Lower leg skin (tissue), 3 donors: ENCODE data around the gene SPC24.

Source experiments
- POLR2A ChIP-seq, 2 donors: fragments of 450-650 bp; IDR thresholded peaks; one replicate each; pipeline ENCODE4 v1.6.1; 2016 to 2017; ENCODE audit warnings: antibody characterized with exemption in 2 of 2, mild to moderate bottlenecking in 1 of 2, moderate library complexity in 1 of 2
- TF ChIP-seq, protein P1 (sequence below), 3 donors: fragments of 450-650 bp; IDR thresholded peaks; one replicate each; pipeline ENCODE4 v1.5.1; 2016; ENCODE audit warnings: antibody characterized with exemption in 3 of 3, mild to moderate bottlenecking in 3 of 3, moderate library complexity in 2 of 3

GRCh38 chr19:11169896-11170678 is 14.5 kb upstream of the SPC24 start:
- TF ChIP-seq, protein P1, sequence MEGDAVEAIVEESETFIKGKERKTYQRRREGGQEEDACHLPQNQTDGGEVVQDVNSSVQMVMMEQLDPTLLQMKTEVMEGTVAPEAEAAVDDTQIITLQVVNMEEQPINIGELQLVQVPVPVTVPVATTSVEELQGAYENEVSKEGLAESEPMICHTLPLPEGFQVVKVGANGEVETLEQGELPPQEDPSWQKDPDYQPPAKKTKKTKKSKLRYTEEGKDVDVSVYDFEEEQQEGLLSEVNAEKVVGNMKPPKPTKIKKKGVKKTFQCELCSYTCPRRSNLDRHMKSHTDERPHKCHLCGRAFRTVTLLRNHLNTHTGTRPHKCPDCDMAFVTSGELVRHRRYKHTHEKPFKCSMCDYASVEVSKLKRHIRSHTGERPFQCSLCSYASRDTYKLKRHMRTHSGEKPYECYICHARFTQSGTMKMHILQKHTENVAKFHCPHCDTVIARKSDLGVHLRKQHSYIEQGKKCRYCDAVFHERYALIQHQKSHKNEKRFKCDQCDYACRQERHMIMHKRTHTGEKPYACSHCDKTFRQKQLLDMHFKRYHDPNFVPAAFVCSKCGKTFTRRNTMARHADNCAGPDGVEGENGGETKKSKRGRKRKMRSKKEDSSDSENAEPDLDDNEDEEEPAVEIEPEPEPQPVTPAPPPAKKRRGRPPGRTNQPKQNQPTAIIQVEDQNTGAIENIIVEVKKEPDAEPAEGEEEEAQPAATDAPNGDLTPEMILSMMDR (IDR thresholded peaks at IDR 0.05) = no peak
- TF ChIP-seq POLR2A (IDR thresholded peaks at IDR 0.05) = no peak
